ENCODE results near the gene SIX3.
A peak's percentile ranks its signal among the peaks of the same experiment; 100 is the strongest.

The SIX3 gene

GRCh38 chr2:44951714-44952113, 10.2 kb downstream of the SIX3 start:
- TF ChIP-seq ZBTB7A (IDR thresholded peaks at IDR 0.05; ENCODE audit: low read depth), result no peak
- TF ChIP-seq CREB1 (IDR thresholded peaks at IDR 0.05; ENCODE audit: low read depth), result no peak
- no peak for TF ChIP-seq USF1 (IDR thresholded peaks at IDR 0.05)
- no peak for TF ChIP-seq EP300 (IDR thresholded peaks at IDR 0.05; ENCODE audit: borderline replicate concordance)
- no peak for TF ChIP-seq TAF1 (IDR thresholded peaks at IDR 0.05; ENCODE audit: low read depth)
- no peak for TF ChIP-seq MAX (IDR thresholded peaks at IDR 0.05)
- no peak for TF ChIP-seq TEAD4 (IDR thresholded peaks at IDR 0.05)
- TF ChIP-seq REST (IDR thresholded peaks at IDR 0.05; ENCODE audit: low read depth), result no peak
- TF ChIP-seq YY1 (IDR thresholded peaks at IDR 0.05; ENCODE audit: low read depth), result no peak
- no peak for TF ChIP-seq CEBPB (IDR thresholded peaks at IDR 0.05)
- no peak for TF ChIP-seq NFIC (IDR thresholded peaks at IDR 0.05)
- TF ChIP-seq TCF12 (IDR thresholded peaks at IDR 0.05; ENCODE audit: low read depth), result no peak
- TF ChIP-seq FOXM1 (IDR thresholded peaks at IDR 0.05; ENCODE audit: borderline replicate concordance, low read depth), result no peak
- TF ChIP-seq RAD21 (IDR thresholded peaks at IDR 0.05; ENCODE audit: low read depth), result no peak
- no peak for TF ChIP-seq EGR1 (IDR thresholded peaks at IDR 0.05)

GRCh38 chr2:44952143-44952805, 10.8 kb downstream of the SIX3 start:
- no peak for TF ChIP-seq USF1 (IDR thresholded peaks at IDR 0.05)
- peak; percentile 2; the same call in 1 of the 2 replicates for TF ChIP-seq RAD21 (IDR thresholded peaks at IDR 0.05; ENCODE audit: low read depth)

GRCh38 chr2:44952806-44953498, 11.4 kb downstream of the SIX3 start:
- TF ChIP-seq ZBTB7A (IDR thresholded peaks at IDR 0.05; ENCODE audit: low read depth) (no peak), NFIC (IDR thresholded peaks at IDR 0.05) (no peak), TEAD4 (IDR thresholded peaks at IDR 0.05) (no peak), FOXM1 (IDR thresholded peaks at IDR 0.05; ENCODE audit: borderline replicate concordance, low read depth) (no peak), EP300 (IDR thresholded peaks at IDR 0.05; ENCODE audit: borderline replicate concordance) (no peak), CEBPB (IDR thresholded peaks at IDR 0.05) (no peak), YY1 (IDR thresholded peaks at IDR 0.05; ENCODE audit: low read depth) (no peak), TAF1 (IDR thresholded peaks at IDR 0.05; ENCODE audit: low read depth) (no peak), USF1 (IDR thresholded peaks at IDR 0.05) (no peak), CREB1 (IDR thresholded peaks at IDR 0.05; ENCODE audit: low read depth) (no peak), REST (IDR thresholded peaks at IDR 0.05; ENCODE audit: low read depth) (no peak), EGR1 (IDR thresholded peaks at IDR 0.05) (no peak), TCF12 (IDR thresholded peaks at IDR 0.05; ENCODE audit: low read depth) (no peak), RAD21 (IDR thresholded peaks at IDR 0.05; ENCODE audit: low read depth) (no peak), MAX (IDR thresholded peaks at IDR 0.05) (no peak)

- no peak for TF ChIP-seq TEAD4 (IDR thresholded peaks at IDR 0.05)
- no peak for TF ChIP-seq NFIC (IDR thresholded peaks at IDR 0.05)
- no peak for TF ChIP-seq REST (IDR thresholded peaks at IDR 0.05; ENCODE audit: low read depth)
- no peak for TF ChIP-seq EP300 (IDR thresholded peaks at IDR 0.05; ENCODE audit: borderline replicate concordance)
- TF ChIP-seq YY1 (IDR thresholded peaks at IDR 0.05; ENCODE audit: low read depth), result no peak
- TF ChIP-seq TAF1 (IDR thresholded peaks at IDR 0.05; ENCODE audit: low read depth), result no peak
- no peak for TF ChIP-seq RAD21 (IDR thresholded peaks at IDR 0.05; ENCODE audit: low read depth)
- no peak for TF ChIP-seq USF1 (IDR thresholded peaks at IDR 0.05)
- no peak for TF ChIP-seq FOXM1 (IDR thresholded peaks at IDR 0.05; ENCODE audit: borderline replicate concordance, low read depth)
- no peak for TF ChIP-seq CREB1 (IDR thresholded peaks at IDR 0.05; ENCODE audit: low read depth)
- no peak for TF ChIP-seq CEBPB (IDR thresholded peaks at IDR 0.05)
- TF ChIP-seq TCF12 (IDR thresholded peaks at IDR 0.05; ENCODE audit: low read depth), result no peak
- no peak for TF ChIP-seq EGR1 (IDR thresholded peaks at IDR 0.05)
- no peak for TF ChIP-seq ZBTB7A (IDR thresholded peaks at IDR 0.05; ENCODE audit: low read depth)
- no peak for TF ChIP-seq MAX (IDR thresholded peaks at IDR 0.05)
Measured at GRCh38 chr2:44953499-44953883, 12.0 kb downstream of the SIX3 start.
